Activated CD4-positive, alpha-beta T cell treated with anti-CD3 and anti-CD28 coated beads, Interleukin-10, Interleukin-2, amounts not matched to agents 100 ng/mL and 50 ng/mL, durations not matched to agents 16 hours and 8 hours (primary cell): ENCODE data around the gene IFI27.
"Not testable (repeated sequence)": the region's sequence is repeated elsewhere in the genome, so short reads cannot be mapped to it uniquely, and the experiment has no call there.

Source experiments
- DNase-seq: peaks from one replicate; pipeline ENCODE4 v3.0.0-alpha.2; 2020

The IFI27 gene

DNA sequence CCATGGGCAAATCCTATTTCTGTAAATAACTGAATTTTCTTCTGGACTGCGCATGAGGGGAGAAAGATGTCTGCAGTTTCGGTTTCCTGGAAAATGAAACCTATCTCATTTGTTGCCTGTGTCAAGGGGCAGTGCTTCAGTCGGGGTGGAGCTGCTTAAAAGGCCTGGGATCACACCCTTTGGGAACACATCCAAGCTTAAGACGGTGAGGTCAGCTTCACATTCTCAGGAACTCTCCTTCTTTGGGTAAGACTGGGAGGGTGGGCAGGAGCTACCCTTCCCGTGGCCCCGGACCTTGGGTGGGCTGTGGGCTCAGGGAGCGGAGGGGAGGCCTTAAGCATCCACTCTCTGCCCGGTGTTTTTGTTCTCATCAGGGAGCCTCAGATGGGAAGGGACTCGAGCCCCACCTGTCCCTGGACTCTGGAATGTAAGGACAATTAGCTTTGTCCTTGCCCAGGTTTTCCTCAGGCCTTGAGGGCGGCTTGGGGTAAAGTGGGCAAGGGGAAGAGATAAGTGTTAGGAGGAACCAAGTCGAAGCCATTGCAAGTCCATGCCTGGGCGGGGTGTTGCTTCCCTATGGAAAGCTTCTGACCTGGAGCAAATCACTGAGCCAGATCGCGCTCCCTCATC lies at the start of gene IFI27:
IFI27 (plus strand) TSS at position 185 of the 630 bp plus-strand sequence.
- DNase-seq: no peak

DNA sequence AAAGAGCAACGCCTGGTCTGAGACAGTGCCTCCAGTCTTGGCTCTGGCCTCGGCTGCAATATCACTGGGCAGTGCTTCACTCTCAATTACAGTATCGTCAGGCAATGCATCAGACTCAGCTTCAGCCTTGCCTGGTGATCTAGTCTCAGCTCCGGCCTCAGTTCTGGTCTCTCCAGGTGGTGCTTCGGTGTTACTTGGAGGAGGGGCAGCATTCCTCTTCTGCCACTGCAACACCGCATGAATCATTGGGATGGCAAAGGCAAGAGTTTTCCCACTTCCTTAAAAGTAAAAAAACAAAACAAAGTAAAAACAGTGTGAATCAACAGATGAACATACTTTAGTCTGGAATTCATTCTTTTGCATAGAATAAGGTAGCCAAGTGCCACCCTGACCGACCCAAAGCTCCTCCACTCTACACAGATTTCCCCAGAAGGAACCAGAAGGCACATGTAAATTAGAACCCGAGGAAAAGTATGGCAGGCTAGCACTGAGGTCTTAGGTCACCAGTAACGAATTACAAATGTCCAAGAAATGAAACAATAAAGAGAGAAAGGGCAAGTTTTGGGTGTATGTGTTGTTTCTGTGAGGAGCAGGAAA lies 48.1 kb upstream of the IFI27 start:
- DNase-seq: no peak

DNA sequence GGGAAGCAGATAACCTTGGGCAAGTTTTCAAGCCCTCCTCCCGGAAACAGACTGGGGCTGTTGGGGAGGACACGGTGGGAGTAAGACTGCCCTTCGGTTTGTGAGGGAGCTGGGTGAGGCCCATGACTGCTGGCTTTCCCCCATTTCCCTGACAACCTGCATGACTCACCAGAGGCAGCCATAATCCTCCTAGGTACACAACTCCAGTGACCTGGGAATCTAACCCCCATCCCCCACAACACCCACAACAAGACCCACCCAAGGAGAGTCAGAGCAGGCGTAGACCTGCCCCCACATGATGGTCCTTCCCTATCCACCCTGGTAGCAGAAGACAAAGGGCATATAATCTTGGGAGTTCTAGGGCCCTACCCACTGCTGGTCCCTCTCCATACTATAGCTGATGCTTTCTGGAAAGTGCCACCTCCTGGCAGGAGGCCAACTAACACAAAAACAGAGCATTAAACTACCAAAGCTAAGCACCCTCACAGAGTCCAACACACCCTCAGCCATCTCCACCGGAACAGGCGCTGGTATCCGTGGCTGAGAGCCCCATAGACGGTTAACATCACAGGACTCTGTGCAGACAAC lies 44.4 kb upstream of the IFI27 start:
- no peak for DNase-seq

DNA sequence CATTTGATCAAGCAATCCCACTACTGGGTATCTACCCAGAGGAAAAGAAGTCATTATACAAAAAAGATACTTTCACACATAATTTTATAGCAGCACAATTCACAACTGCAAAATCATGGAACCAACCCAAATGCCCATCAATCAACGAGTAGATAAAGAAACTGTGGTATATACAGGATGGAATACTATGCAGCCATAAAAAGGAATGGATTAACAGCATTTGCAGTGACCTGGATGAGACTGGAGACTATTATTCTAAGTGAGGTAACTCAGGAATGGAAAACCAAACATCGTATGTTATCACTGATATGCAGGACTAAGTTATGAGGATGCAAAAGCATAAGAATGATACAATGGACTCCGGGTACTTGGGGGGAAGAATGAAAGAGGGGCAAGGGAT lies 38.5 kb upstream of the IFI27 start:
- DNase-seq: not testable (repeated sequence)

DNA sequence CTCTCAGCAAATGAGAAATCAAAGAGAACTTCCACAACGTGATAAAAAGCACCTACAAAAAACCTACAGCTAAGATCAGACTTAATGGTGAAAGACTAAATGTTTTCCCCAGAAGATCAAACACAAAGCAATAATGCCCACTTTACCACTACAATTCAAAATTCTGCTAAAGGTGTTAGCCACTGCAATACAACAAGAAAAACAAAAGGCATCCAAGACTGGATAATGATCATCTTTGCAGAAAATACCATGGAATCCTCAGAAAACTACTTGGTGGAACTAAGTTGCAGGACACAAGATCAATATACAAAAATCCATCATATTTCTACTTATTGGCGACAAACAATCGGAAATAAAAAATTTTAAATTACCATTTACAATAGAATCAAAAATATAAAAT lies 36.0 kb upstream of the IFI27 start:
- no peak for DNase-seq

DNA sequence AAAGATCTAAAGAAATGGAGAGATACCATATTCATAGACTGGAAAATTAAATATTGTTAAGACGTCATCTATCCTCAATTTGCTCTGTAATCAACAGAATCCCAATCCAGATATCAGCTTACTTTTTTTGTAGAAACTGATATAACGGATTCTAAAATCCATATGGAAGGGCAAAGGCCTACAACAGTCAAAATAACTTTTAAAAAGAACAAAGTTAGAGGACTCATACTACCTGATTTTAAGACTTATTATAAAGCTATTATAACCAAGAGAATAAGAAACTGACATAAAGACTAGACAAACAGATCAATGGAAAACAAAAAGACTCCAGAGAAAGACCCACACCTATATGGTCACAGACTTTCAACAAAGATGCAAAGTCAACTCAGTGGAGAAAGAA lies 35.5 kb upstream of the IFI27 start:
- DNase-seq: no peak

DNA sequence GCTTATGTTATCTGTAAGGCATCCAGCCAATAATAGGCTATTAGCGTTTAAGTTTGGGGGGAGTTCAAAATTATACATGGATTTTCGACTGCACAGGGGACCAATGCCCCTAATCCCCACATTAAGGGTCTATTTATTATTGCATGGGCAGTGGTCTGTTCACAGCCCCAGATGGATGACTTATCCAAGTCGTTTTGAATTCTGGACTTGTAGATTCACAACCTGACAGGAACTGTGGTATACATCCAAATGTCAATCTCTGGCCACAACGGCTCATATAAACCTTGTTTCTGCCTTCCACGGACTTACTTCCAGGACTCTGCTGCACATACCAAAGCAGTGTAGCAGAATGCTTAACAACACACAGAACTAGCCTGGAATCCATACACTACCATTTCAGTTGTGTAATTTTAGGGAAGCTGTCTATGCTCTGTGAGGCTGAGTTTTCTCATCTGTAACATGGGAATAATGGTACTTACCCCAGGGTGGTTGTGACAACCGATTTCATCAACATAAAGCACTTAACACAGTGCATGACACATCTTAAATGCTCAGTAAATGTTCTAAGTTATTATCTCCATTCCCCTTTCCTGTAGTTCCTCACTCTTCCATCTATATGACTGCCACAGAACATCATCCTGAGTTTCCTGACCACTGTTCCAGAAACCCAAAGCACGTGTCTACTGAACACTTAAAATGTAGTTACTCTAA lies 33.3 kb upstream of the IFI27 start:
- no peak for DNase-seq

DNA sequence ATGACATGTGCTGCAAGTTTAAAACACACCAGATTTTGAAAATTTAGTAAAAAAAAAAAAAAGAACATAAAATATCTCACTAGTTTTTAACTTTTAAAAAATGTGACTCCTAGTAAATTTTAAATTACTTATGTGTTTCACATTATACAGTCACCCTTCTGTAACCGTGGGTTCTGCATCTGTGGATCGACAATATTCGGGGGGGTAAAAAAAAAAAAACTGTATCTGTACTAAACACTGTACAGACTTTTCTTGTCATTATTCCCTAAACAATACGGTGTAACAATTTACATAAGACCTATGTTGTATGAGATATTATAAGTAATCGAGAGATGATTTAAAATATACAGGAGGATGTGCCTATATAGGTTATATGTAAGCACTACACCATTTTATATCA lies 32.7 kb upstream of the IFI27 start:
- no peak for DNase-seq

DNA sequence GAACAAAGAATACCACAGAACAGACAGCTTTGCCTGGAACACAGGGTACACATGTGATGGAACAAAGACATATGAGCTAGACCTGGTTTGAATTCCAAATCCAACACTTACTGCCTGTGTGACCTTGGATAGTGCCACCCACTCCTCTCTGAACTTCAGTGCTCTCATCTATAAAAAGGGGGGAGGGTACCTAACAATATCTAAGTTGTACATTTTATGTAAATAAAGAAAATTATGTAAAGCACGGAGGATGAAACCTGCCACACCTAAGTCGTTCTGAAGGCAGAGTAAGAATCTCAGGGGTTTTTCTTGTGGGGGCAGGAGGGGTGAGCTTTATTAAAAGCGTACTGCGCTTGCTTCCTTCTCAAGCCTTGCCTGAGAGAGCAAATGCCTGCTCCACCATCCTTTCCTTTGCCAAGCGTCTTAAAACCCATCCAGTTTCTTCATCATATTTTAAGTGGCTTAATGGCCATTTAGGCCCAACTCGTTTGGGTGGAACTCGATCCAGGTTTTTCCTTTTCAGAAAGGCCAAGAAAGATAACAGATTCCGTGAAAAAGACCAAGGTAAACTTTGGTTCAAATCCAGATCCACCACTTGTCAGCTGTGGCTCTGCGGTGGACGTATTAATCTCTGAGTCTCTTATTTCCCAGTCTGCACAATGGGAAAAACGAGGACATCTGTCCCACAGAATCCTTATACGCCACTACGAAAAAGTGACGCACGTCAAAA lies 30.5 kb upstream of the IFI27 start:
- no peak for DNase-seq

DNA sequence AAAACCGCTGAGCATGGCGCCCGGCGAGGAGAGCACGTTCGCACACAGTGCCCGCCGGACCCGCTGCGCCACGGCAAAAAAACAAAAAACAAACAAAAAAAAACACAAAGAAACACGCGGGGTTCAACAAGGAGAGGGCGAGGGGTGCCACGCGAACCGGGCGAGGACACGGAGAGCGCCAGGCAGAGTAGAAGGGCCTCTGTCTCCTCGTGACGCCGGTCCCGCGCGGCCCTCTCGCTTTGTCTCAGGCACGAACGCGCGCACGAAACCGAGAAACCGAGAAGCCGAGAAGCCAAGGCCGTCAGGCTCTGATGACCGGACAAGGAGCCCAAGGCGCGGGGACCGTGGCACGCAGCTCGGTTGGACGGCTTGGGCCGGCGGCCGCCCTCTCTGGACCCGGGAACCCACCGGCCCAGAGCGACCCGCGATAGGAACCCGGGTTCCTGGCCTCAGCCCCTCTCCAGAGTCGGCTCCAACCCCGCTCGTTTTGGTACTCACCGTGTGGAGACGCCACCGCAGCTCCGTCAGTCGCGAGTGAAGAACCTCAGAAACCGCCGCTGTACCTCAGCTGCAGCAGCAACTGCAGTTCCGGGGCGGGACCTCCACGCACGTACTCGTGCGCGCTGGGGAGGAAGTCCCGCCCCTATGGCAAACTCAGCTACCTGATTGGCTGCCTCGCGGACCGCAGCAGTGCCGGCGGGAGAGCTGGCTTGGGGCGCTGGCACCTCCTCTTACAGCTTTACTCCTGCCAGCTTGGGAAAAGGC lies 29.7 kb upstream of the IFI27 start, which contains the start of the genes DDX24 and IFI27L1:
DDX24 (minus strand) TSS at position 582 of the 765 bp plus-strand sequence. CDS start 1,460 bp downstream, outside the sequence.
IFI27L1 (plus strand) TSS at position 690 of the 765 bp plus-strand sequence. CDS start 15,628 bp downstream, outside the sequence.
- peak; percentile 98 for DNase-seq

DNA sequence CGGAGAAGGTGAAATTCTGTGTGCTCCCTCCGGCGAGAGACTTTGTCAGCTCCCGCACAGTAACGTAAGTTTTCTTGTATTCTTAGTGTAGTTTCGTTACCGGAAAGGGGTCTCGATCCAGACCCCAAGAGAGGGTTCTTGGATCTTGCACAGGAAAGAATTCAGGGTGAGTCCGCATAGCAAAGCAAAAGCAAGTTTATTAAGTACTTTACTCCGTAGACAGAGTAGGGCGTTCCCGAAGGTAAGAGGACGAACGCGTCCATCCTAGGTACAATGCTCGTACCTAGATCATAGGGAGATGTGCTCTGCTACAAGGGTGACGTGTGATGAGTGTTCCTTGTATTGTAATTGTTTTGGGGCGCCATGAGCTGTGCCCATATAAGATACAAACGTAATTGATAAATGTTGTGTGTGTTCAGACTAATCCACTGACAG lies 29.1 kb upstream of the IFI27 start:
- DNase-seq: no peak

DNA sequence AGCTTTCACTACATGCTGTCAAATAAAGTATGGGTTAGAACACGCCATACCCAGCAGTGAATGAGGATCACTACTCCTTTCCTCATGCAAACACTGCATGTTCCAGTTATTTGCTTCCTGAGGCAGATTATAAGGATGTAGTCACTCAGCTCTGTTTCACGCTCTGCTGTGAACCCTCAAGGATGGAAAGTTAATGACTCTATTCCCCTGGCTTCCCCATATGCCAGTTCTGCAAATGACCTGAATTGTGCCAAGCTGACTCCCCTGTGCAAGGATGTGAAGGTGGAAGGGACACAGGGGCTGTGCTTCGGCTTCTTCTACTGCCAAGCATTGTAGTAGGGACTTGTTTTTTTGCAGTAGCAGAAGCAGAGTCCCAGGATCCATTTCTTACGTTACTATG lies 22.6 kb upstream of the IFI27 start:
- no peak for DNase-seq

DNA sequence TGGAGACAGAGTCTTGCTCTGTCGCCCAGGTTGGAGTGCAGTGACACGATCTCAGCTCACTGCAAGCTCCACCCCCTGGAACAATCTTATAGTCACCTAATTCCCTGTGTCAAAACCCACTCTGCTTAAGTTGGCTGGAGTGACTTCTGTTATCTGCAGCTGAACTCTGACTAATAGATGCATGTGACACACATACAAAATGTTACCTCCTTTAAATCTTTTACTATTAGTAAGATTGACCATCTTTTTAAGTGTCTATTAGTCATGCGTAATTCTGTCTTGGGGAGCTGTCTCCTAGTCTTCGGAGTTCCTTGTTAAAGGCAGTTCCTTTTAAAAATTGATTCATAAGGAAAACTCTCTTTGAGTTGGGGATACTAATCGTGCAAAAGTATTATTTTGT lies 22.0 kb upstream of the IFI27 start:
- no peak for DNase-seq

DNA sequence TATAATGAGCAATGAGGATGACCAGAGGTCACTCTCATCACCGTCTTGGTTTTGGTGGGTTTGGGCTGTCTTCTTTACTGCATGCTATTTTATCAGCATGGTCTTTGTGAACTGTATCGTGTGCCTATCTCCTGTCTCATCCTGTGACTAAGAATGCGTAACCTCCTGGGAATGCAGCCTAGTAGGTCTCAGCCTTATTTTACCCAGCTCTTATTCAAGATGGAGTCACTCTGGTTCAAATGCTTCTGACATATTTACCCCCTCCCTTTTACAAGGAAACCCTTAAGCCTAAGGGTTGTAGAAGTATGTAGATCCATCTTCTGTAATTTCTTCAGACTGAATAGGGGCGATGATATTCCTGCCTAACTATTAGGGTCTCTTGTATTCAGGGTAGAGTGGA lies 21.1 kb upstream of the IFI27 start:
- no peak for DNase-seq

DNA sequence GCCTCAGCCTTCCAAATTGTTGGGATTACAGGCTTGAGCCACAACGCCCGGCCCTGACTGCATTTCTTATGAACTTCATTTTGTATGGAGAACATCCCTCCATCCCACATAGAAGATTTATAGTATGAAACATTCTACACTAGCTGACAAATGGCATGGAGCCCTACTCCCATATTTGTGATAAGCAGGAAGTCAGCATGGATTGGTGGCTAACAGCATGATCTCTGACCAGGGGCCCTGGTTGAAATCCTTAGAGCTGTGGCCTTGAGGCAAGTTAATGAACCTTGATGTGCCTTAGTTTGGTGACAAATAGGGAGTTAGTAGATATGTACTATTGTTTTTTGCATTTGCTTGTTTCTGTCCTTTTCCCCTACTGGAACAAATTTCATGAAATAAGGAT lies 17.1 kb upstream of the IFI27 start:
- no peak for DNase-seq

DNA sequence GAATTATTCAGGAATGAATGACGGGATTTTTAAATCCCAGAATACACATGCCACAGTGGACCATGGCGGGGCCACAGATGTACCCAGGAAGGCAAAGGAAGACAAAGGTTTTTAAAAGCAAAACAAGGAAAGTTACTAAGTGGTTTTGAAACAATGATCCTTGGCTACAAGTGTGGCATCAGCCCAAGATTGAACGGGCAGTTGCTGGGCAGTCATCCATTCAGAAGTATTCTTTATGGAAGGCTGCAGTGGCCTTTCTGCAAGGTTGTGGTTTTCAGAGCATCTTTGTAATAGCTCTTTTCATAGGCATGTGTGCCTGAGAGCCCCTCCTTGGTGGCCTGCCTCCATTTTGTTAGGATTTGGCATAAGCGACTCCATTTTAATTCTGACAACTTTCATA lies 13.4 kb upstream of the IFI27 start:
- DNase-seq: no peak

DNA sequence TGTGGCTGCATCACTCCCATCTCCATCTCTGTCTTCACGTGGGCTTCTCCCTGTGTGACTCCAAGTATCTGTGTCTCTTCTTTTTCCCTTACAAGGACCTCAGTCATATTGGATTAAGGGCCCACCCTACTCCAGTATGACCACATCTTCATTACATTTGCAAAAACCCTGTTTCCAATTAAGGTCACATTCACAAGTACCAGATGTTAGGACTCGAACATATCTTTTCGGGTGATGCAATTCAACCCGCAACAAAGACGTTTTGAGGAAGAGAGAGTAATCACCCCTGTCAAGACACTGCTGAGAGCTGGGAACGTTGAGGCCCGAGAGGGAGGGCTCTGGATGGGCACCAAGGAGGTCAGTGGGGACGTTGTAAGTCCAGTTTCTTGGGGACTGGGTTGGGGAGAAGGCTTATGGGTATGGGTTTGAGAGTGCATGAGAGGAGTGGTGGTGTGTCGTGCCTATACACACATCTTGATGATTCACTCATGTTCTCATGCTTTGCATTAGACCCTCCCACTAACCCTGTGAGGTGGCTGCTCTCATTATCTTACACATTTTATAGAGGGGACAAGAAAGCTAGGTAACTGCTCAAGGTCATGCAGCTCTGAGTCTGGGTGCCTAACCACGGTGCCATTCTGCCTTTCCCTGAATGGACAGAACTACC lies 12.1 kb upstream of the IFI27 start:
- DNase-seq: no peak

DNA sequence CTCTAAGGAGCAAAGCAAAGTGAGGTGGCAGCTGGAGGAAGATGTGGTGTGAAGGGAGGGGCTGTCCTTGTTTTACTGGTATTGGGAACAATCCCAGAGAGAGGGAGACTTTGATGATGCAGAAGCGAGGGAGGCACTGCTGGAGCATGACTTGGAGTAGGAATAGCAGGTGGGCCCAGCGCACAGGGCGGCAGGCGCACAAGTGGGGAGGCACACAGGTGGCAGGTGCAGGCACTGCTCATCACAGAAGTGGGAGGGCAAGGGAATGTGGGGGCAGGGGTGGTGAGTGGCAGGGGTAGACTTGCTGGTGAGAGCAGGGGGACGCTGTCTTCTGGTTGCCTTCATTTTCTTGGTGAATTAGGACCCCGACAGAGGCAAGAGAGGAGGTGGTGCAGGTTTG lies 11.5 kb upstream of the IFI27 start:
- no peak for DNase-seq

DNA sequence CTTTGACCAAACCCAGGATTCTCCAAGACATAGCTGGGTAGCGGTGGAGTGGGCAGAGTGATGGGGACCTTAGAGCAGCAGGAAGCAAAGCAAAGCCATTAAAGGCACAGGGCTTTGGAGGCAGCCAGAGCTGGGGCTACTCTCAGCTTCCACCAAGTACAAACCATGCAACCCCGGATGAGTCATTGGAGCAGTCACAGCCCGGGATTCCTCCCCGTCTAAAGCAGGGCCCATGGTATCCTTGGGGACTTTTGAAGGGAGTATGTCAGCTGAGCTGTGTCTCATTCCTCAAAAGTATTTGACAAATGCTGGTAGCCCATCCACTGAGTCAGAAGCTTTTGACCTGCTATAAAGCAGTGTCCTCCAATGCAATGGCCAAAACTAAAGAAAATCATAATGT lies 9.7 kb upstream of the IFI27 start:
- DNase-seq: no peak

DNA sequence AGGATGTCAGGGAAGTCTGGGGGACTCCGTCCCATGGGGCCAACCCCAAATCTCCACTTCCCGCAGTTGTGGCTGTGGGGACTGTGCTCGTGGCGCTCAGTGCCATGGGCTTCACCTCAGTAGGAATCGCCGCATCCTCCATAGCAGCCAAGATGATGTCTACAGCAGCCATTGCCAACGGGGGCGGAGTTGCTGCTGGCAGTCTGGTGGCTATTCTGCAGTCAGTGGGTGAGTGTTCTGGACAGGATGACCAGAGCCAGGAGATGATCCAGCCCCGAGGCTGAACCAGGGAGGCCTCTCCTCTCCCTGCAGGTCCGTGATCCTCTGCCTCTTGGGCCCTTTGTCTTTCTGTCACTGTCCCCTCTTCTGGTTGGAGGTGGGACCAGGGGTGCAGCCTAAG lies 8.8 kb upstream of the IFI27 start:
- no peak for DNase-seq

DNA sequence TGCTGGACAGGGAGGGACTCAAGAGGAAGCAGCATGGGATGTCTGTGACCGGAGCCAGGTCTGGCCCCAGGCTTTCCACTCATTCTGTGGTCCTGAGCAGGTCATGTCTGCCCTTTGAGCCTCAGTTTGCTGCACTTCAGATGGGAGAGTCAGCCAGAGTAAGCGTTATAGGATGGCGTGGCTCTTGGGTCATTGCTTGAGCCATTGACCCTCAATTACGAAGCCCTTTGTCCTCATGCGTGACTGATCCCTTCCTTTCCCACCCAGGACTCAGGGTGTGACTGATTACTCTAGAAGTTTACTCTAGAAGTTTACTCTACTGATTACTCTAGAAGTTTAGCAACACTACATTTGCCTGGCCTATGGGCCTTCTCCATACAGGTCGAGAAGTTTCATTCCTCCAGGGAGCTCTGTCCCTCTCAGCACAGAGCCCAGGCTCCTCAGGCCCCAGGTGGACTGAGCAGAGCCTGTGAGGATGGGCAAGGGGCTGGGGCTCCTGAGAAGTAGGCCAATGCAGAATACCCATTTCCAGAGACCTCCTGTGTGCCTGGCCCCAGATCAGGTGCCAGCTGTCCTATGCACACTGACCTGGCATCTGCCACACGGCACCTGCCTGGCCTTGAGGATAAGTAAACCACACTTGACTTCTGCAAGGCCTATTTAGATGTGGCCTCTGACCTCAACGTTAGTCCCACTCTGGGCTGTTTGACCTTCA lies 7.6 kb upstream of the IFI27 start:
- DNase-seq: no peak
